Fibroblast of skin of back (primary cell): ENCODE data around the gene PCLO.
"Not testable (repeated sequence)": the region's sequence is repeated elsewhere in the genome, so short reads cannot be mapped to it uniquely, and the experiment has no call there.

Experiments used
- DNase-seq: peaks from one replicate; pipeline ENCODE4 v3.0.0-alpha.2; 2013

PCLO gene

GRCh38 chr7:82953324-82954027 lies 209.2 kb downstream of the PCLO start:
- no peak for DNase-seq

GRCh38 chr7:82950436-82950835 lies 212.2 kb downstream of the PCLO start:
- DNase-seq: no peak

DNA sequence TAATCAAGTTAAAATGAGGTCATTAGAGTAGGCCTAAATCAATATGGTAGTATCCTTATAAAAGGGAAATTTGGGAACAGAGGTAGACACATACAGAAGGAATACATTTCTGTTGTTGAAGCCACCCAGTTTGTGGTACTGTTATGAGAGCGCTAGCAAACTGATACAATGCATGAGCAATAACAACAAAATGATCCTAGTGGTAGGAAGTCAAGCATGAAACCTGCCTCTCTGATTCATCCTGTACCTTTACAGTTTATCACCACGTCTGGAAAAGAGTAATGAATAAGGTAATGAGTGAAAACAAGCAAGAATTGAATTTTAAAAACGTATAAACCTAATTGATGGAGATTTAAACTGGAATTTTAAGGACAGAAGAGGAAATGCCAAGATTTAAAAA lies 217.2 kb downstream of the PCLO start:
- no peak for DNase-seq

DNA sequence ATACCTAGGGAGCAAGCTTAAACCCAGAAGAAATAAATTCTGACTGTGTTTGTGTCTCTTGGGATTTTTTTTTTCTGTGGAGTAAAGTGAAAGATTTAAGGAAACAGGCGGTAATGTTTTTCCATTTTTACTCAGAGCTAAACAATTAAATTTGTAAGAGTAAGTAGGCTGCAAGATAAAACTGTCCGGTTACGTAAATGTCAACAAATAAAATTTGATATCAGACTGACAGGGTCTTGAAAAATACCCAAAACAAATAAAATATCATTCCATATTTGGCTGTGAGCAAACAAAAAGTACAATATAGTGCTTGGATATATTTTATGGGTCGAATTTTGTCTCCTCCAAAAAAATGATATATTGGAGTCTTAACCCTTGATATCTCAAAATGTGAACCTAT lies 217.6 kb downstream of the PCLO start:
- no peak for DNase-seq

DNA sequence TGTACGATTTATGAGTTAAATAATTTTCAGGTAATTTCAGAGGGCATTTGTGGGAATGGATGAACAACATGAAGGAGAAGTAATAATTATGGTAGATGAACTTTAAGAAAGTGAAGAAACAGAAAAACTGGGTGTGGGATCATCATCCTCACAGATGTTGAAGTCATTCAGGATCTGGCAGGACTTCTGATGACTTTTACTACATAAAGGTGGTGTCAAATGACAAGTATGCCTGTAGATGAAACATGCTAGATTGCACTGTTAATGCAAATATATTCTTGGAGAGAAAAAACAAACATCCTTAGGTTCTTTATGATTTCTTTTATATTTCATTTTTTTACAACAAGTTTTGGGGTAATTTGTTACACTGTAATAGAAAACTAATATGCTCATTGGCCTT lies 230.2 kb downstream of the PCLO start:
- no peak for DNase-seq

- no peak for DNase-seq
These were observed 236.2 kb downstream of the PCLO start for GRCh38 chr7:82926477-82926876.

DNA sequence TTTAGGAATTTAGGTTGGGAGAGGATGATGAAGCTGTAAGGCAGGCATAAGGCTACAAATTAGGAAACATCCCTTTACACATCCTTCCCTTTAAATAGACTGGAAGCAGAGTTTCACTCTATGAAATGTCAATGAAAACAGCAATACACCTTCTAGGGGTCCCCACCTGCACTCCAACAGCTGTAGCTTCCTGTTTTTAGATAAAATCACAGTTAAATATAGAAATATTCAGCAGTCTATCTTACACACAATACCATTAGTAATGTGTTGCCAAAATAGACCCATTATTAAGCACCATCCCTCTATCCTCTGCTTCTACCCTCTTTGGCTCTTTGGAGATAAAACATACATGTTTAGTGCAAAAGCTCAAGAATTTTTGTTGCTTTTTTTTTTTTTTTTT lies 237.4 kb downstream of the PCLO start:
- DNase-seq: no peak

- DNase-seq: no peak
These were observed 256.2 kb downstream of the PCLO start for GRCh38 chr7:82906502-82906901.

- DNase-seq: no peak
These were observed 257.8 kb downstream of the PCLO start for GRCh38 chr7:82904871-82905270.

- not testable (repeated sequence) for DNase-seq
These were observed 261.6 kb downstream of the PCLO start for GRCh38 chr7:82901098-82901497.

DNA sequence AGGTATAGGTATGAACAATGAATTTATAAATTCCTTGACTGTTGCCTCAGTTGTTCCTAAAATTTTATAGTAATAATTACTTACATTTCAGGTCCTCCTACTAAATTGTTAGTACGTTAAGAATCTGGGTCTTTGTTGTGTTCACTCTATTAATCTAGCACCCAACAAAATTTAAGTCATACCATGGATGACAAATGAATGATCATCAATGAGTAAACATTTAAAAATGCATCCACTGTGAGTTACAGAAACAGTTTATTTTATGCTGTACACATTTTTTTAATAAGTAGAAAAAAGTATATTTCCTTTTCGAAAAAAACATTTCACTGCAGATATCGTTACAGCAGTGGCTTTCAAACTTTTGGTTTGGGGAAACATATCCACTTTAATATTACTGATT lies 265.2 kb downstream of the PCLO start:
- no peak for DNase-seq

DNA sequence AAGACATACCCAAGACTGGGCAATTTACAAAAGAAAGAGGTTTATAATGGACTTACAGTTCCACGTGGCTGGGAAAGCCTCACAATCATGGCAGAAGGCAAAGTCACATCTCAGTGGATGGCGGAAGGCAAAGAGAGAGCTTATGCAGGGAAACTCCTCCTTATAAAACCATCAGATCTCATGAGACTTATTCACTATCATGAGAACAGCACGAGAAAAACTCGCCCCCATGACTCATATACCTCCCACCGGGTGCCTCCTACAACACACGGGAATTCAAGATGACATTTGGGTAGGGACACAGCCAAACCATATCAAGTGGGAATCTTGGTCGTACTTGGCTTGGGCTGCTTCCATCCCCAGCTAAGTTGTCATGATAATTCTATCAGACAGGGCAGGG lies 268.3 kb downstream of the PCLO start:
- DNase-seq: peak; percentile 0

DNA sequence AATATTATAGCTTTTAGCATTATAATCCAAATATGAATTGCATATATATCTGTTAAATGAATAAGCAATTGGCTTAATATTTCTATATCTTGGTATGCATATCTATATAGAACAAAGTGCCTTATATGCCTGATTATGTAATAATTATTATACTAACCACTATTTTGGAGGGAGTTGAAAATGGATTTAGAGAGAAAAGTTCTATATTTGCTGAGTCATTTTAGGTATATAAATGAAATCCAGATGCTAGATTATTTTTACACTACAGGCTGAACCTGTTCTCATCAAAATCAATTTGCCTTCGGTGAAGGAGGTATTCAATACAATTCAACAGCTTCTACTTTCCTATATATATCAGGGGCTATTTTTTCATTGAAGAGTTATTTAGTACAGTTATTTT lies 276.4 kb downstream of the PCLO start:
- DNase-seq: no peak

- DNase-seq: no peak
These were observed 296.8 kb downstream of the PCLO start for GRCh38 chr7:82865856-82866255.

- peak; percentile 32 for DNase-seq
These were observed 303.4 kb downstream of the PCLO start for GRCh38 chr7:82859106-82859850.

DNA sequence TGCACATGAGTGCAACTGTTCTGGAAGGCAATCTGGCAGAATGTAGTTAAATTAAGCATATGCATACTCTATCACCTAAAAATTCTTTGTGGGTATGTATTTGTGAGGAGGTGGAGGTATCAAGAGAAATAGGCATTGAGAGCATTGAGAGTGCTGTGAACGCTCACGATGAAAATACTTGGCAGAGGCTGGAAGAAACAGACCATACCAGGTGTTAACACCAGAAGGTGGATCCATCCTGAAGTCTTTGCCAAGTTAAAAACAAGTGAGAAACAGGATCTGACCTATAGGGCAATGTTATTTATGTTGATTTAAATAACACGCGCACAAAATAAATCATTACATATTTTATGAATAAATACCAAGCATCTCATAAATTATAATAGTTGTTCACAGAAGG lies 311.6 kb downstream of the PCLO start:
- no peak for DNase-seq

- DNase-seq: peak; percentile 21
These were observed 320.9 kb downstream of the PCLO start for GRCh38 chr7:82841828-82842227.

DNA sequence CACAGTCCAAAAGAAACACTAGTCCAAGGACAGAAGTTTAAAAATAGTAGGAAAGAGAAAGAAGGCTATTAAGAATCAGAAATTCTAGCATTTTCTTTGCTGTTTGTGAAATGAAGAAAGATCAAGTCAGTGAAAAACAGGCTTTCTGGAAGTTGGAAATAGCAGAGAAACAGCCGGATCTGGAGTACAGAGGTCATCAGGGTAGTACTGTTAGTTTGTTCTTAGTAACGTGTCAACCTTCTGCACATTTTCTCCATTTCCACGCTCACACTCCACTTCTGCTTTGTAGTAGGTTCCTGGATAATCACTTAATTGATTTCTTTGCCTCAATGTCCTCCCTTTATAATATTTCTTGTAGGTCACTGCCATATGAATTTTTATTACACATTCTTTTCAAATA lies 322.6 kb downstream of the PCLO start:
- DNase-seq: no peak

- no peak for DNase-seq
These were observed 323.1 kb downstream of the PCLO start for GRCh38 chr7:82839555-82839954.

- DNase-seq: no peak
These were observed 323.6 kb downstream of the PCLO start for GRCh38 chr7:82839063-82839462.

GRCh38 chr7:82838314-82838713 lies 324.4 kb downstream of the PCLO start:
- no peak for DNase-seq

GRCh38 chr7:82823073-82823472 lies 339.6 kb downstream of the PCLO start:
- DNase-seq: no peak

DNA sequence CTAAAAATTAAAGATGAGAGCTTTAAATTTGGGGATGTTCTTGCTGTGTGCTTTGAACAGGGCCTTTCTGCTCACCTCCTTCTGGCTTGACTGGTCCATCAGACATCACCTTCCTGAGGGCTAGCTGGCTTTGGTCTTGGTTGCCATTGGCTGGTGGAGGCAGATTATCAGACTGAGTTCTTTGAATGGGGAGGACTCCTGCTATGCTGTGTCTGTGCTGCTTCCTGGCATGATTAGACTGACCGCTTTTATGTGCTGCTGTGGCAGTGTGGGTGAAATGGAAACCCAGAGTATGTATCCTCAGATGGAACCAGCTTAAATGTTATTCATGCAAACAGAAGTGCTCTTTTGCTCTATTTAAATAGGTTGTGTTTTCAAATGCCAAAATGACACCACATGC lies 341.6 kb downstream of the PCLO start:
- no peak for DNase-seq

- no peak for DNase-seq
These were observed 344.5 kb downstream of the PCLO start for GRCh38 chr7:82818171-82818570.
